ENCODE measurements around the gene ZDHHC5. TPM values are rescaled to one million over a fixed set of nuclear protein-coding genes. Genes with fewer than 3 reads are reported as not detected.

ZDHHC5 gene
- total RNA-seq, 1 donor from 2014 or later: 30.3 TPM

DNA sequence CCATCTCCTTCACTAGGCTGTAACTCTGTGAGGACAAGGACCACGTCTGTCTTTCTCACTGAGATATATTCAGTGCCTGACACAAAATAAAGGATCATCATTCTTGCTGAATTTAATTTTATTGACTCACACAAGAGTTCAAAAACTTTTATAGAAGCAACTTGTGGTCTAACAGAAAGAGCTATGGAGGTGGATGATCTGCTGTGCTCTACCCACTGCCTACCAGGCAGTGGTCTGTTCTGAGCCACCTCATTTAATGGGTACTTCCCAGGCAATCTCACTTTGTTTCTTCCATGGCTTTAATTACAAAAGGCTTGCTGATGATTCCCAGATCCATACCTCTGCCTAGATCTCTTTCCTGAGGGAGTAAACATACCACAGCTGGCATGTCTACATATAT, 79.0 kb downstream of the ZDHHC5 start:
- no peak for DNase-seq (ENCODE audit: low read depth)
- peaks cover 11% of the 10 kb centered on the region for H3K36me3 ChIP-seq (ENCODE audit: control insufficient read depth, insufficient read depth, low read length)
- H3K27me3 ChIP-seq (ENCODE audit: control insufficient read depth, insufficient read depth, low read length): no peaks in the 10 kb centered on the region
- no peak for FAIRE-seq
- H3K4me3 ChIP-seq (ENCODE audit: low read depth, low read length): no peak overlapping the region
- TF ChIP-seq, protein P1, sequence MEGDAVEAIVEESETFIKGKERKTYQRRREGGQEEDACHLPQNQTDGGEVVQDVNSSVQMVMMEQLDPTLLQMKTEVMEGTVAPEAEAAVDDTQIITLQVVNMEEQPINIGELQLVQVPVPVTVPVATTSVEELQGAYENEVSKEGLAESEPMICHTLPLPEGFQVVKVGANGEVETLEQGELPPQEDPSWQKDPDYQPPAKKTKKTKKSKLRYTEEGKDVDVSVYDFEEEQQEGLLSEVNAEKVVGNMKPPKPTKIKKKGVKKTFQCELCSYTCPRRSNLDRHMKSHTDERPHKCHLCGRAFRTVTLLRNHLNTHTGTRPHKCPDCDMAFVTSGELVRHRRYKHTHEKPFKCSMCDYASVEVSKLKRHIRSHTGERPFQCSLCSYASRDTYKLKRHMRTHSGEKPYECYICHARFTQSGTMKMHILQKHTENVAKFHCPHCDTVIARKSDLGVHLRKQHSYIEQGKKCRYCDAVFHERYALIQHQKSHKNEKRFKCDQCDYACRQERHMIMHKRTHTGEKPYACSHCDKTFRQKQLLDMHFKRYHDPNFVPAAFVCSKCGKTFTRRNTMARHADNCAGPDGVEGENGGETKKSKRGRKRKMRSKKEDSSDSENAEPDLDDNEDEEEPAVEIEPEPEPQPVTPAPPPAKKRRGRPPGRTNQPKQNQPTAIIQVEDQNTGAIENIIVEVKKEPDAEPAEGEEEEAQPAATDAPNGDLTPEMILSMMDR (IDR thresholded peaks at IDR 0.05; ENCODE audit: insufficient read depth, low read length, severe bottlenecking): no peak

Other genes starting within 250 kb of the ZDHHC5 start
- gene SLC43A3, start 241.0 kb upstream of the ZDHHC5 start, total RNA-seq: 1.8 and 3.2 TPM in 2 replicates
- gene RTN4RL2, start 207.6 kb upstream of the ZDHHC5 start, total RNA-seq: not detected in 2 replicates
- gene SLC43A1, start 152.4 kb upstream of the ZDHHC5 start, total RNA-seq: 1.0 and 1.3 TPM in 2 replicates
- 71.2 and 86.9 TPM in 2 replicates for gene TIMM10, start 137.4 kb upstream of the ZDHHC5 start, total RNA-seq
- gene SMTNL1, start 130.5 kb upstream of the ZDHHC5 start, total RNA-seq: not detected in 2 replicates
- gene UBE2L6, start 100.4 kb upstream of the ZDHHC5 start, total RNA-seq: 7.4 and 13.6 TPM in 2 replicates
- gene SERPING1, start 70.4 kb upstream of the ZDHHC5 start, total RNA-seq: 1.3 and 2.0 TPM in 2 replicates
- gene YPEL4, start 18.2 kb upstream of the ZDHHC5 start, total RNA-seq: 0.26 TPM in 1 of 2 replicates, not detected in the other
- 15.7 and 28.2 TPM in 2 replicates for gene CLP1, start 10.4 kb upstream of the ZDHHC5 start, total RNA-seq
- gene MED19, start 44.1 kb downstream of the ZDHHC5 start, total RNA-seq: 13.2 and 17.2 TPM in 2 replicates
- 70.5 and 71.3 TPM in 2 replicates for gene TMX2, start 44.5 kb downstream of the ZDHHC5 start, total RNA-seq
- 89.4 and 139 TPM in 2 replicates for gene SELENOH, start 73.4 kb downstream of the ZDHHC5 start, total RNA-seq
- gene BTBD18, start 83.7 kb downstream of the ZDHHC5 start, total RNA-seq: not detected in 2 replicates
- gene CTNND1, start 93.7 kb downstream of the ZDHHC5 start, total RNA-seq: 131 and 227 TPM in 2 replicates